Pancreas (tissue), 10 donors: ENCODE data around the gene FGF22. TPM values are rescaled to one million over a fixed set of nuclear protein-coding genes. Genes with fewer than 3 reads are reported as not detected.

Experiments
- ATAC-seq, 4 donors: fragments of 200-7000 bp; cut with Tn5 transposase; one replicate each; pipeline versions ENCODE4 v1.8.0 to v1.9.1; 2020; ENCODE audit warnings: mild to moderate bottlenecking in 4 of 4, moderate library complexity in 4 of 4
- DNase-seq, 6 donors: peaks; one replicate each; pipeline ENCODE4 v3.0.0-alpha.2; 2020
- FAIRE-seq: peaks from 2 replicates; lab custom pipeline; 2012; peaks lifted over from hg19 to GRCh38; lab: Jason Lieb, UNC
- H3K27ac ChIP-seq, 4 donors: fragments of 200-600 bp; sonication (generic); 1 replicate in 3 of 4; 2 replicates in 1 of 4; pipeline versions ENCODE4 v1.5.0 to v1.8.0; 2020
- H3K27me3 ChIP-seq, 4 donors: fragments of 200-600 bp; one replicate each; pipeline ENCODE4 v1.8.0; 2021
- H3K36me3 ChIP-seq, 3 donors: fragments of 200-600 bp; sonication (generic) in 1 of 3; one replicate each; pipeline versions ENCODE4 v1.5.0 to v1.8.0; 2020 to 2021
- H3K4me1 ChIP-seq, 3 donors: fragments of 200-600 bp; one replicate each; pipeline ENCODE4 v1.8.0; 2021
- H3K4me3 ChIP-seq, 4 donors: fragments of 200-600 bp; sonication (generic) in 2 of 4; one replicate each; pipeline versions ENCODE4 v1.5.0 to v1.8.0; 2020 to 2021
- H3K9me3 ChIP-seq, 4 donors: fragments of 200-600 bp; one replicate each; pipeline ENCODE4 v1.8.0; 2021
- CTCF ChIP-seq, 4 donors: fragments of 200-600 bp; sonication (generic) in 3 of 4; IDR thresholded peaks; one replicate each; pipeline versions ENCODE4 v1.5.0 to v1.8.0; 2021; ENCODE audit warnings: antibody characterized with exemption in 4 of 4
- WGBS, 2 donors: extraction: QIAGEN DNeasy Blood & Tissue Kit; methylation state at CpG; one replicate each; pipeline ENCODE4 v1.1.7; 2013; 5-methylcytosine and 5-hydroxymethylcytosine counted together
- intact Hi-C, 3 donors: fragments of 100-400 bp; cut with DNase I; formaldehyde crosslinking; loops; one replicate each; pipeline versions ENCODE4 v1.11.1 to v1.14.2; 2022
- polyA plus RNA-seq, 2 donors: library from polyadenylated mRNA; stranded (reverse); fragments of 200-250 nt; gene quantifications; one replicate each; pipeline ENCODE4 v1.2.3, GENCODE V29; 2013
- total RNA-seq, 6 donors: library from RNA; stranded (reverse); fragmentation: NEBNext Ultra II Directional in 4 of 6; extraction: Animal tissue kit (Norgen Biotek cat#: 25700) in 4 of 6; gene quantifications; one replicate each; pipeline versions ENCODE4 v1.2.1 to v1.2.4, GENCODE V29; 2021 to 2023
- donor health status: healthy with polysubstance abuse.
- donor health status: DM: no; HTN: no; CAD: no; lungs with moderate emphysema.
- donor health status: DM: no; HTN: no; CAD: no.
- donor health status: control.
- donor health status: control.
- donor health status: Bipolar disorder and iron deficiency.
- donor health status: DM: yes; HTN: yes; CAD: no.
- donor health status: DM: no; HTN: no; CAD: no.
- donor health status: DM: no; HTN: no; CAD: no.
- donor health status: DM: yes; HTN: yes; CAD: no.

FGF22 gene
- total and polyA plus RNA-seq, 8 donors, result 0.12 to 0.53 (median 0.24) TPM; not detected in 2

GRCh38 chr19:682678-683320 is 43.1 kb downstream of the FGF22 start:
- Histone ChIP-seq H3K4me1 (peaks cover 0 to 4% (median 3%) of the 10 kb centered on the region in 3 donors), H3K36me3 (no peaks in the 10 kb centered on the region), H3K27me3 (no peaks in the 10 kb centered on the region), H3K4me3 (no peak overlapping the region), H3K27ac (no peak overlapping the region), H3K9me3 (no peaks in the 10 kb centered on the region)
- ATAC-seq, result no peak
- TF ChIP-seq CTCF (IDR thresholded peaks at IDR 0.05), result no peak
- peak in 2 of 6 donors; percentile 55 to 79 for DNase-seq
- FAIRE-seq, result no peak
- WGBS, 2 donors, result 63 to 69% methylated on average over 25 of the region's 25 CpGs
- intact Hi-C loops, result no loop called here

GRCh38 chr19:685454-685931 is 45.8 kb downstream of the FGF22 start:
- Histone ChIP-seq H3K27ac (no peak overlapping the region), H3K27me3 (no peaks in the 10 kb centered on the region), H3K4me1 (no peaks in the 10 kb centered on the region), H3K4me3 (no peak overlapping the region), H3K9me3 (no peaks in the 10 kb centered on the region), H3K36me3 (no peaks in the 10 kb centered on the region)
- ATAC-seq, result no peak
- no peak for TF ChIP-seq CTCF (IDR thresholded peaks at IDR 0.05)
- intact Hi-C loops, result no loop called here
- DNase-seq, result peak in 1 of 6 donors; percentile 66
- FAIRE-seq, result no peak
- WGBS, 2 donors, result 77 to 85% methylated on average over 31 of the region's 31 CpGs

- no peaks in the 10 kb centered on the region for H3K27me3 ChIP-seq
- DNase-seq (no peak), FAIRE-seq (no peak), ATAC-seq (no peak)
- TF ChIP-seq CTCF (IDR thresholded peaks at IDR 0.05), result no peak
- H3K4me1 ChIP-seq, result no peaks in the 10 kb centered on the region
- intact Hi-C loops, result no loop called here
- no peak overlapping the region for H3K27ac ChIP-seq
- 65 to 77% methylated on average over 17 of the region's 17 CpGs for WGBS, 2 donors
- no peaks in the 10 kb centered on the region for H3K36me3 ChIP-seq
- H3K4me3 ChIP-seq, result no peak overlapping the region
- H3K9me3 ChIP-seq, result no peaks in the 10 kb centered on the region
These were observed 47.1 kb downstream of the FGF22 start for GRCh38 chr19:686589-687297.

- intact Hi-C loops, result no loop called here
- FAIRE-seq (no peak), ATAC-seq (no peak), DNase-seq (no peak)
- Histone ChIP-seq H3K4me3 (no peak overlapping the region), H3K27ac (no peak overlapping the region), H3K36me3 (no peaks in the 10 kb centered on the region), H3K9me3 (no peaks in the 10 kb centered on the region), H3K4me1 (no peaks in the 10 kb centered on the region), H3K27me3 (no peaks in the 10 kb centered on the region)
- no peak for TF ChIP-seq CTCF (IDR thresholded peaks at IDR 0.05)
- 83 to 86% methylated on average over 11 of the region's 11 CpGs for WGBS, 2 donors
These were observed 48.0 kb downstream of the FGF22 start for GRCh38 chr19:687569-688166.
